T-cell (primary cell): ENCODE data around the gene GPHB5. TPM values are rescaled to one million over a fixed set of nuclear protein-coding genes. Genes with fewer than 3 reads are reported as not detected.

Source experiments
- ATAC-seq, 4 experiments: fragments of 200-7000 bp in 3 of 4; fragments of 150-1000 bp in 1 of 4; cut with Tn5 transposase; replicated peaks in 1 of 4; 1 replicate in 3 of 4; 2 replicates in 1 of 4; pipeline ENCODE4 v1.10.0; 2021; ENCODE audit warnings: moderate library complexity in 3 of 4, mild to moderate bottlenecking in 2 of 4, moderate number of reproducible peaks in 1 of 4
- CTCF ChIA-PET, 2 donors: fragments of 300-600 bp; sonication (Branson Sonifier 250); formaldehyde crosslinking; loops; one replicate each; lab custom pipeline; 2022; ENCODE audit warnings: antibody characterized with exemption in 2 of 2; lab: Charles Lee
- POLR2A ChIA-PET, 2 donors: fragments of 300-600 bp; sonication (Branson Sonifier 250); formaldehyde crosslinking; loops; one replicate each; lab custom pipeline; 2022; ENCODE audit warnings: antibody characterized with exemption in 2 of 2; lab: Charles Lee
- DNase-seq, 35 experiments: peaks; one replicate each; pipeline versions ENCODE4 v3.0.0 to v3.0.0-alpha.2; 2013 to 2023
- H3K27ac ChIP-seq: one replicate; pipeline ENCODE4 v1.5.1; 2013; ENCODE audit warnings: low read length
- H3K27me3 ChIP-seq, 2 experiments: replicated peaks in 1 of 2; 1 replicate in 1 of 2; 2 replicates in 1 of 2; pipeline versions ENCODE4 v1.6.1 to v1.7.0; 2013; ENCODE audit warnings: low read length in 1 of 2, mixed read lengths in 1 of 2; ENCODE audit not compliant: control insufficient read depth in 2 of 2, insufficient read depth in 2 of 2; ENCODE audit errors: extremely low read depth in 1 of 2
- H3K36me3 ChIP-seq, 2 donors: 1 replicate in 1 of 2; 2 replicates in 1 of 2; pipeline versions ENCODE4 v1.6.1 to v1.7.0; 2013; ENCODE audit warnings: low read length in 1 of 2; ENCODE audit not compliant: control insufficient read depth in 2 of 2, insufficient read depth in 1 of 2; ENCODE audit errors: extremely low read depth in 1 of 2
- H3K4me1 ChIP-seq, 2 experiments: 1 replicate in 1 of 2; 2 replicates in 1 of 2; pipeline versions ENCODE4 v1.6.1 to v1.7.0; 2013; ENCODE audit warnings: low read length in 2 of 2, mixed read lengths in 1 of 2; ENCODE audit not compliant: insufficient read depth in 2 of 2, control insufficient read depth in 1 of 2; ENCODE audit errors: extremely low read depth in 1 of 2
- H3K4me3 ChIP-seq, 2 donors: 1 replicate in 1 of 2; 2 replicates in 1 of 2; pipeline versions ENCODE4 v1.5.1 to v1.7.0; 2013; ENCODE audit warnings: mild to moderate bottlenecking in 2 of 2, low read length in 1 of 2, moderate library complexity in 1 of 2; ENCODE audit not compliant: control insufficient read depth in 1 of 2; ENCODE audit errors: extremely low read depth in 1 of 2
- H3K9me3 ChIP-seq: 2 replicates; pipeline ENCODE4 v1.7.0; 2013
- H3K27ac Mint-ChIP-seq, 2 donors: one replicate each; pipeline ENCODE4 v1.8.0; 2020 to 2021; ENCODE audit warnings: mild to moderate bottlenecking in 2 of 2, mixed read lengths in 2 of 2
- H3K27me3 Mint-ChIP-seq, 2 donors: one replicate each; pipeline ENCODE4 v1.8.0; 2021 to 2022; ENCODE audit warnings: mixed read lengths in 2 of 2
- H3K36me3 Mint-ChIP-seq: one replicate; pipeline ENCODE4 v1.8.0; 2021; ENCODE audit warnings: mixed read lengths
- H3K4me1 Mint-ChIP-seq, 3 donors: one replicate each; pipeline ENCODE4 v1.8.0; 2020 to 2022; ENCODE audit warnings: mixed read lengths in 3 of 3, mild to moderate bottlenecking in 1 of 3
- H3K4me3 Mint-ChIP-seq, 3 donors: one replicate each; pipeline ENCODE4 v1.8.0; 2020 to 2022; ENCODE audit warnings: mild to moderate bottlenecking in 3 of 3, mixed read lengths in 3 of 3, moderate library complexity in 3 of 3
- H3K9me3 Mint-ChIP-seq, 3 donors: one replicate each; pipeline ENCODE4 v1.8.0; 2020 to 2022; ENCODE audit warnings: mixed read lengths in 3 of 3
- WGBS: methylation state at CpG from one replicate; pipeline ENCODE4 v1.1.5; 2013; ENCODE audit warnings: missing lambda C conversion rate; ENCODE audit not compliant: insufficient coverage; 5-methylcytosine and 5-hydroxymethylcytosine counted together
- total RNA-seq, 35 experiments: library from RNA in 6 of 35; stranded (reverse) in 6 of 35; fragments of 120-200 nt in 1 of 35; gene quantifications; one replicate each; pipeline versions ENCODE4 v1.2.1 to v1.2.4 and lab custom pipeline; 2013 to 2026

GPHB5 gene
- total RNA-seq, 5 donors from 2014 or later (not counting 1 experiment from before 2014, with no cell fraction given) = not detected

GRCh38 chr14:63297372-63298063, 21.2 kb downstream of the GPHB5 start:
- CTCF ChIA-PET = no interaction called here
- H3K36me3 Mint-ChIP-seq = no peaks in the 10 kb centered on the region
- H3K27me3 ChIP-seq = peaks cover 0 to 11% of the 10 kb centered on the region in 2 experiments
- no peak overlapping the region for H3K27ac Mint-ChIP-seq
- no peaks in the 10 kb centered on the region for H3K36me3 ChIP-seq
- H3K4me1 ChIP-seq = peaks cover 0 to 6% of the 10 kb centered on the region in 2 experiments
- no peak overlapping the region for H3K4me3 Mint-ChIP-seq
- 60% methylated on average over 1 of the region's 4 CpGs for WGBS
- POLR2A ChIA-PET = no interaction called here
- no peaks in the 10 kb centered on the region for H3K9me3 Mint-ChIP-seq
- H3K4me3 ChIP-seq = no peak overlapping the region
- H3K27ac ChIP-seq = no peak overlapping the region
- peaks cover 0 to 18% (median 16%) of the 10 kb centered on the region in 3 donors for H3K4me1 Mint-ChIP-seq
- DNase-seq (no peak), ATAC-seq (no peak)
- peaks cover 21 to 29% of the 10 kb centered on the region in 2 donors for H3K27me3 Mint-ChIP-seq
- H3K9me3 ChIP-seq = no peaks in the 10 kb centered on the region

DNA sequence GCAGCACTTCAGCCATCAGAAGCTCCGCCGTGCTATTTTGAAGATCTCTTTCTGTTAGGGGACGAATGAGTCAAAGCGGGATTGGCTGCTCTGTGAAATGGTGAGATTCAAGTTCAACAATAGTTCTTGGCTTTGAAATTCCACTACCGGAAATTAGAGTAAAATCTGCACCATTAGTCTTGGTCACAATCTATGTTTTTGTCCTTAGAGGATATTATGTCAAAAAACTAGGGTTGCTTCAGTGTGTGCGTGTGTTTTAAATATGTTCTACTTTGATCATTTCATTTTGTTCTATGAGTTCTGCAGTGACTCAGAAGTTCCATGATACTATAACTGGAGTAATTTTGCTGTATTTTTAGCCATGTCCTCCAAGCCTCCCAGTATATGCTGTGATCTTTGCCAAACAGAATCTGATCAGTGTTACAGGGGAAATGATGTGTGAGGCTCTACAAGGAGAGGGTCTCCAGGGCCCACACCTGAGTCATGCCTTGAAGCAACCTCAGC, 22.6 kb downstream of the GPHB5 start:
- H3K27ac Mint-ChIP-seq = no peak overlapping the region
- H3K4me3 ChIP-seq = no peak overlapping the region
- ChIA-PET CTCF (no interaction called here), POLR2A (no interaction called here)
- H3K4me1 Mint-ChIP-seq = peaks cover 0 to 18% (median 16%) of the 10 kb centered on the region in 3 donors
- ATAC-seq (no peak), DNase-seq (no peak)
- H3K27me3 Mint-ChIP-seq = peaks cover 28 to 30% of the 10 kb centered on the region in 2 donors
- H3K4me1 ChIP-seq = peaks cover 0 to 6% of the 10 kb centered on the region in 2 experiments
- H3K27me3 ChIP-seq = no peaks in the 10 kb centered on the region
- no peaks in the 10 kb centered on the region for H3K36me3 ChIP-seq
- no peaks in the 10 kb centered on the region for H3K9me3 ChIP-seq
- WGBS = 58% methylated on average over 5 of the region's 6 CpGs
- no peak overlapping the region for H3K27ac ChIP-seq
- peak overlapping the region in 1 of 3 donors; percentile 7 for H3K4me3 Mint-ChIP-seq
- H3K9me3 Mint-ChIP-seq = no peaks in the 10 kb centered on the region
- H3K36me3 Mint-ChIP-seq = no peaks in the 10 kb centered on the region

DNA sequence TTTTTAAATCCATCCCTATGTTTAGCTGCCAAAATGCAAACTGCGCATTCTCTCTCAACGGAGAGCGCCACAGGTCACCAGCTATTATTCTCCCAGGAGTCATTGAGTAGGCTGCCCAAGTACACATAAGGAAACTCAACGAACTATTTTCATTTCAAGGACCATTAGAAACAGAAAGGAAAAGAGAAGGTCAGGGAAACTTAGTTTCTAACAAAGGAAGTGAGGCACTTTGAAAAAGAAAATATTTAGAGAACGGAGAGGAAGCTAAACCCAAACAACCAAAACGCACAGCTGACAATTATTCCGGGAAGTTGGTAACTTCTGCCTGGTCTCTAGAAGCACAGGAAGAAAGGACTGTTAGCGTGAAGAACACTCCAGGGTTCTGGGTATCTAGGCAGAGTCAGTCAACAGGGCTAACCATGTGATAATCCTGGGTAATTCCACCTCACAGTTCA, 23.5 kb downstream of the GPHB5 start:
- no peak overlapping the region for H3K27ac Mint-ChIP-seq

GRCh38 chr14:63292805-63293204, 25.9 kb downstream of the GPHB5 start:
- POLR2A ChIA-PET = interaction anchor here in 1 of 2 donors (0.5 kb wide), 1 partner anchor 1759 kb away, joined by 6 read pairs; no protein-coding TSS in a partner anchor
- no peak overlapping the region for H3K27ac ChIP-seq
- H3K27ac Mint-ChIP-seq = no peak overlapping the region
- no peak overlapping the region for H3K4me3 ChIP-seq
- H3K4me1 Mint-ChIP-seq = peaks cover 0 to 14% (median 12%) of the 10 kb centered on the region in 3 donors
- ATAC-seq (no peak), DNase-seq (no peak)
- no peak overlapping the region for H3K4me3 Mint-ChIP-seq
- H3K4me1 ChIP-seq = no peaks in the 10 kb centered on the region
- H3K27me3 Mint-ChIP-seq = peaks cover 31 to 32% of the 10 kb centered on the region in 2 donors
- CTCF ChIA-PET = no interaction called here
- no peaks in the 10 kb centered on the region for H3K36me3 ChIP-seq
- H3K27me3 ChIP-seq = peaks cover 0 to 3% of the 10 kb centered on the region in 2 experiments
- H3K9me3 Mint-ChIP-seq = no peaks in the 10 kb centered on the region
- no peaks in the 10 kb centered on the region for H3K9me3 ChIP-seq
- WGBS = no CpG with 5 or more reads among the region's 2 CpGs
- H3K36me3 Mint-ChIP-seq = no peaks in the 10 kb centered on the region

More for the DNA sequence above, 23.5 kb downstream of the GPHB5 start:
- H3K27ac ChIP-seq = no peak overlapping the region
- H3K27me3 ChIP-seq = peaks cover 0 to 3% of the 10 kb centered on the region in 2 experiments
- peaks cover 0 to 6% of the 10 kb centered on the region in 2 experiments for H3K4me1 ChIP-seq
- no peaks in the 10 kb centered on the region for H3K36me3 Mint-ChIP-seq
- WGBS = 65% methylated on average over 6 of the region's 8 CpGs
- H3K27me3 Mint-ChIP-seq = peaks cover 32 to 34% of the 10 kb centered on the region in 2 donors
- H3K4me3 Mint-ChIP-seq = peak overlapping the region in 1 of 3 donors; percentile 25
- no peak overlapping the region for H3K4me3 ChIP-seq
- ATAC-seq (no peak), DNase-seq (no peak)
- ChIA-PET POLR2A (no interaction called here), CTCF (no interaction called here)
- H3K36me3 ChIP-seq = no peaks in the 10 kb centered on the region
- H3K9me3 Mint-ChIP-seq = no peaks in the 10 kb centered on the region
- H3K4me1 Mint-ChIP-seq = peaks cover 0 to 18% (median 16%) of the 10 kb centered on the region in 3 donors
- no peaks in the 10 kb centered on the region for H3K9me3 ChIP-seq

GRCh38 chr14:63290741-63291430, 27.8 kb downstream of the GPHB5 start:
- POLR2A ChIA-PET = no interaction called here
- no peaks in the 10 kb centered on the region for H3K36me3 ChIP-seq
- DNase-seq (no peak), ATAC-seq (no peak)
- Mint-ChIP-seq H3K27me3 (peaks cover 26 to 29% of the 10 kb centered on the region in 2 donors), H3K4me1 (peaks cover 0 to 10% (median 9%) of the 10 kb centered on the region in 3 donors), H3K27ac (no peak overlapping the region), H3K4me3 (no peak overlapping the region), H3K9me3 (no peaks in the 10 kb centered on the region), H3K36me3 (no peaks in the 10 kb centered on the region)
- H3K4me1 ChIP-seq = no peaks in the 10 kb centered on the region
- peaks cover 2 to 3% of the 10 kb centered on the region in 2 experiments for H3K27me3 ChIP-seq
- CTCF ChIA-PET = no interaction called here
- WGBS = 82% methylated on average over 10 of the region's 12 CpGs
- H3K9me3 ChIP-seq = no peaks in the 10 kb centered on the region
- H3K4me3 ChIP-seq = no peak overlapping the region
- H3K27ac ChIP-seq = no peak overlapping the region

GRCh38 chr14:63288853-63289252, 29.9 kb downstream of the GPHB5 start:
- no peak overlapping the region for H3K4me3 Mint-ChIP-seq
- no peaks in the 10 kb centered on the region for H3K4me1 Mint-ChIP-seq
- H3K27me3 Mint-ChIP-seq = peaks cover 21 to 24% of the 10 kb centered on the region in 2 donors
- no peaks in the 10 kb centered on the region for H3K36me3 Mint-ChIP-seq
- no peaks in the 10 kb centered on the region for H3K9me3 ChIP-seq
- no peak for ATAC-seq
- H3K27ac Mint-ChIP-seq = no peak overlapping the region
- DNase-seq = no peak
- no peak overlapping the region for H3K4me3 ChIP-seq
- WGBS = no CpG with 5 or more reads among the region's 1 CpG
- peaks cover 3% of the 10 kb centered on the region in 2 experiments for H3K27me3 ChIP-seq
- no peak overlapping the region for H3K27ac ChIP-seq
- CTCF ChIA-PET = no interaction called here
- no peaks in the 10 kb centered on the region for H3K9me3 Mint-ChIP-seq
- POLR2A ChIA-PET = no interaction called here
- no peaks in the 10 kb centered on the region for H3K36me3 ChIP-seq
- H3K4me1 ChIP-seq = no peaks in the 10 kb centered on the region
